GM19438 (cell line): ENCODE data around the gene TMEM184A.
"Not testable (repeated sequence)": the region's sequence is repeated elsewhere in the genome, so short reads cannot be mapped to it uniquely, and the experiment has no call there.

Source experiments
- ATAC-seq: cut with Tn5 transposase; IDR thresholded peaks from one replicate; pipeline ENCODE4 v1.9.1; 2021; ENCODE audit warnings: low read depth; ENCODE audit not compliant: unreplicated experiment

Gene TMEM184A

GRCh38 chr7:1530946-1531262 is 25.1 kb downstream of the TMEM184A start:
- ATAC-seq: no peak

GRCh38 chr7:1529383-1530116 is 26.5 kb downstream of the TMEM184A start:
- no peak for ATAC-seq

GRCh38 chr7:1526271-1526754 is 29.7 kb downstream of the TMEM184A start:
- no peak for ATAC-seq

- ATAC-seq: no peak
These were observed 30.6 kb downstream of the TMEM184A start for GRCh38 chr7:1525409-1525808.

GRCh38 chr7:1523844-1524243 is 32.2 kb downstream of the TMEM184A start:
- ATAC-seq: no peak

- no peak for ATAC-seq
These were observed 32.8 kb downstream of the TMEM184A start for GRCh38 chr7:1523208-1523607.

GRCh38 chr7:1521456-1521855 is 34.5 kb downstream of the TMEM184A start:
- no peak for ATAC-seq

- no peak for ATAC-seq
These were observed 35.3 kb downstream of the TMEM184A start for GRCh38 chr7:1520539-1521234.

GRCh38 chr7:1519322-1519922 is 36.6 kb downstream of the TMEM184A start:
- ATAC-seq: not testable (repeated sequence)

- ATAC-seq: no peak
These were observed 39.3 kb downstream of the TMEM184A start for GRCh38 chr7:1516586-1517251.

GRCh38 chr7:1515509-1515967 is 40.5 kb downstream of the TMEM184A start:
- not testable (repeated sequence) for ATAC-seq

GRCh38 chr7:1514995-1515401 is 41.0 kb downstream of the TMEM184A start:
- no peak for ATAC-seq

GRCh38 chr7:1514407-1514806 is 41.6 kb downstream of the TMEM184A start:
- no peak for ATAC-seq

GRCh38 chr7:1513657-1514095 is 42.3 kb downstream of the TMEM184A start:
- ATAC-seq: no peak

GRCh38 chr7:1512781-1513656 is 43.0 kb downstream of the TMEM184A start:
- ATAC-seq: no peak

GRCh38 chr7:1511444-1512422 is 44.3 kb downstream of the TMEM184A start:
- no peak for ATAC-seq

- no peak for ATAC-seq
These were observed 45.2 kb downstream of the TMEM184A start for GRCh38 chr7:1510780-1511154.

- no peak for ATAC-seq
These were observed 46.8 kb downstream of the TMEM184A start for GRCh38 chr7:1509226-1509625.

- no peak for ATAC-seq
These were observed 47.7 kb downstream of the TMEM184A start for GRCh38 chr7:1508277-1508758.
